Medulla oblongata (tissue), 1 donor: ENCODE results near the gene ASRGL1.
"Not testable (repeated sequence)": the region's sequence is repeated elsewhere in the genome, so short reads cannot be mapped to it uniquely, and the experiment has no call there.

Experiments used
- DNase-seq: peaks from one replicate; pipeline ENCODE4 v3.0.0-alpha.2; 2015; ENCODE audit errors: extremely low spot score

ASRGL1 gene

GRCh38 chr11:62337303-62338181, at the start of gene ASRGL1:
TSS of gene ASRGL1 (plus strand) at chr11:62337448. CDS start at chr11:62337978, 530 bp downstream.
- peak; percentile 85 for DNase-seq

DNA sequence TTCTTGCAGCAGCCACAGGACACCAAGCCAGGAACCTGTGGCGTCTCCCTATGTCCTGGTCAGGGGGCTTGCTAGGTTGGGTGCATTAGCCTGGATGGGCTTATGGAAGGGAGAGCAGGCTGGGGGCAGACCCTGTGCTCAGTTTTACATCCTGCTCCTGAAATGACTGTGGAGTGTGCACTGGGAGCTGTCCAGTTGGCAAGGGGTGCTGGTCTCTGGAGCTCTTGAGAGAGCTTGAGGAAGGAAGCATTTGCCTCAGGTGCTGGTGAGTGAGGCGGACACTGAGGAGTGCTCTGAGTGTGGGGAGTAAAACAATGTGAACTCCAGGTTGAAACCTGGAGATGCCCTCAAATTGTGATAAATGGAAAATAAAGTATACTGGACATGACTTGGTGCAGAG, 41.7 kb upstream of the ASRGL1 start:
- DNase-seq = no peak

GRCh38 chr11:62298975-62299374, 38.3 kb upstream of the ASRGL1 start, which contains the start of gene SCGB1D4:
TSS of gene SCGB1D4 (minus strand) at chr11:62299075. CDS start at chr11:62299010, 65 bp downstream.
- DNase-seq = no peak

DNA sequence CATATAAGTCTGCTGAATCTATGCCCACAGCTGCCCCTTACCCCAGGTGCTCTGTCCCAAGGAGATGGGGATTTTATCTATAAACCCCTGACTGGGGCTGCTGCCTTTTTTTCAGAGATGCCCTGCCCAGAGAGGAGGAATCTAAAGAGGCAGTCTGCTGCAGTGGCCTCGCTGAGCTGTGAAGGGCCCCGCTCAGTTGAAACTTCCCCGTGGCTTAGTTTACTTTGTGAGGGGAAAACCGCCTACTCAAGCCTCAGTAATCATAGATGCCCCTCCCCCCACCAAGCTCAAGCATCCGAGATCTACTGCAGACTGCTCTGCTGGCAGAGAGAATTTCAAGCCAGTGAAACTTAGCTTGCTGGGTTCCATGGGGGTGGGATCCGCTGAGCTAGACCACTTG, 31.0 kb upstream of the ASRGL1 start:
- no peak for DNase-seq

DNA sequence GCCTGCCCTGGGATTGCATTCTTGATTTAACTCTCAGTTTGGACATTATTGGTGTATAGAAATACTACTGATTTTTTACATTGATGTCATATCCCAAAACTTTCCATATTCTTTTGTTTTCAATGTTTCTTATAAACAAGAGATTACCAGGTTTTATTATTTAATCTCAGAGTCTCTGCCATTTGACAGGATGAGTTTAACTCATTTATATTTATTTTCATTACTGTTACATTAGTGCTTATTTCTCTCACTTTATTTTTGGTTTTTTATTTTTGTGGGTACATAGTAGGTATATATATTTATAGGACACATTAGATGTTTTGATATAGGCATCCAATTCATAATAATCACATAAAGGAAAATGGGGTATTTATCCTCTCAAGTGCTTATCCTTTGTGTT, 29.3 kb upstream of the ASRGL1 start:
- no peak for DNase-seq

GRCh38 chr11:62309991-62310390, 27.3 kb upstream of the ASRGL1 start:
- no peak for DNase-seq

- no peak for DNase-seq
Observed at GRCh38 chr11:62315431-62315830, 21.8 kb upstream of the ASRGL1 start.

DNA sequence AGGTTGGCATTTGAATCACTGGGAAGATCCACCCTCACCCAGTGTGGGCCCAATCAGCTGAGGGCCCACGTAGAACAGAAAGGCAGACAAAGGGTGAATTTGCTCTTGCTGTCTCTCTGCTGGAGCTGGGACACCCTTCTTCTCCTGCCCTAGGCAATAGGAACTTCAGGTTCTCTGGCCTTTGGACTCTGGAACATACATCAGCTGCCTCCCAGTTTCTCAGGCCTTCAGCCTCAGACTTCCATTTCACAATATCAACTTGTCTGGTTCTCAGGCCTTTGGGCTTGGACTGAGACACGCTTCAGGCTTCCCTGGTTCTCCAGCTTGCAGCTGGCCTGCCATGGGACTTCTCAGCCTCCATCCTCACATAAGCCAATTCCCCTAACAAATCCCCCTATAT, 14.7 kb upstream of the ASRGL1 start:
- no peak for DNase-seq

- DNase-seq = peak; percentile 47
Observed at GRCh38 chr11:62324731-62325556, 12.3 kb upstream of the ASRGL1 start.

DNA sequence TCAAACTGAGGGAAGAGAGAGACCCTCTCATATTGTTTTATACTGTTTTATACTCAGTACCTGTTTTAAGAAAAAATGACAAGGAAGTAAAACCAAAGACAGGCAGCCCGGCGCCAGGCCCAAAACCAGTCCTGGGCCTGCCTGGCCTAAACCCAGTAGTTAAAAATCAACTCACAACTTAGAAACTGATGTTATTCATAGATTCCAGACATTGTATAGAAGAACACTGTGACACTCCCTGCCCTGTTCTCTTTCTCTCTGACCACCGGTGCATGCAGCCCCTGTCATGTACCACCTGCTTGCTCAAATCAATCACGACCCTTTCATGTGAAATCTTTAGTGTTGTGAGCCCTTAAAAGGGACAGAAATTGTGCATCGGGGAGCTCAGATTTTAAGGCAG, 11.5 kb upstream of the ASRGL1 start:
- not testable (repeated sequence) for DNase-seq

GRCh38 chr11:62326719-62327118, 10.5 kb upstream of the ASRGL1 start:
- DNase-seq = not testable (repeated sequence)

DNA sequence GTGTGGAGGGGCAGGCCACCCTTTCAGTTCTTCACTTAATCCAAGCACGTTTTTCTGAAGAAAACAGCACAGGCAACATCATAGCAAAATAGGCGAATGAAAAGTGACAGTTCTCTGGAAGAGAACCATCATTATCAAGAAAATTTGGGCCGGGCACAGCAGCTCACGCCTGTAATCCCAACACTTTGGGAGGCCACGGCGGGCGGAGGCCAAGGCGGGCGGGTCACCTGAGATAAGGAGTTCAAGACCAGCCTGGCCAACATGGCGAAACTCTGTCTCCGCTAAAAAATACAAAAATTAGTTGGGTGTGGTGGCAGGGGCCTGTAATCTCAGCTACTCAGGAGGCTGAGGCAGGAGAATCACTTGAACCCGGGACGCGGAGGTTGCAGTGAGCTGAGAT, 9.7 kb upstream of the ASRGL1 start:
- not testable (repeated sequence) for DNase-seq

DNA sequence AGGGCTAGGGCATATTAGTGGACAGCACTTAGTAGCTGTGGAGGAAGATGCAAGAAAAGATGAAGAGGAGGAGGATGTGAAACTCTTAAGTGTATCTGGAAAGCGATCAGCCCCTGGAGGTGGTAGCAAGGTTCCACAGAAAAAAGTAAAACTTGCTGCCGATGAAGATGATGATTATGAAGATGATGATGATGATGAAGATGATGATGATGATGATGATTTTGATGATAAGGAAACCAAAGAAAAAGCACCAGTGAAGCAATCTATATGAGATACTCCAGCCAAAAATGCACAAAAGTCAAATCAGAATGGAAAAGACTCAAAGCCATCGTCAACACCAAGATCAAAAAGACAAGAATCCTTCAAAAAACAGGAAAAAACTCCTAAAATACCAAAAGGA, 6.0 kb upstream of the ASRGL1 start:
- DNase-seq = not testable (repeated sequence)

DNA sequence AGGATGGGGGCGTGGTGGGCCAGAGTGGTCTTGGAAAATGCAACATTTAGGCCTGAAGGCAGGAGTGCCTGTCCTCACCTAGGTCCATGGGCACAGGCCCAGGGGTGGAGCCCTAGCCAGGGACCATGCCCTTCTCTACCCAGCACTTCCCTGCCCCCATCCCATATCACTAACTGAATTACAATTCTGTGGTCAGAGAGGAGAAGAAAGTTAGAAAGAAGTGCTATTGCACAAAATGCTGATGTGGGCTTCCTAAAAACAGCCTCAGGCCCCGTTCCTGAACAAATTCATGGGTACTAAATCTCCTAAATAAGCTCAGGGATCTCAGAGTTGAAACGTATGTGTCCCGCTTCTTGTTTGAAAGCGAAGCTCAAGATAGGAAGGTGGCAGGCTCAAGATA, 3.5 kb upstream of the ASRGL1 start:
- no peak for DNase-seq

GRCh38 chr11:62336949-62337302, 322 bp upstream of the ASRGL1 start:
- DNase-seq = not testable (repeated sequence)

DNA sequence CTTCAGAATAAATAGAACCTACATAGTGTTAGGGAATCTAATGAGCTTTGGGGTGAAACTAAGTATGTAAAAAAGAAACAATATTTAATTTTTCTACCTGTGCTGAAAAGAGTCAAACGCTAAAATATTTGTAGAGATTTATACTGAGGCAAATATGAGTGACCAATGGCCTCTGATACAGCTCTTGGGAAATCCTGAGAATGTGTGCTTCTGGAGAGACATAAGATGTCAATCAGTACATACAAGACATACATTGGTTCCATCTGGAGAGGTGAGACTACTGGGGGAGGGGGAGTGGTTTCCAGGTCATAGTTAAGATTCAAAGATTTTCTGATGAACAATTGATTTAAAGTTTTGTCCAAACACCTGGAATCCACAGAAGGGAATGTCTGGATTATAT, 970 bp downstream of the ASRGL1 start:
- DNase-seq = peak; percentile 14

DNA sequence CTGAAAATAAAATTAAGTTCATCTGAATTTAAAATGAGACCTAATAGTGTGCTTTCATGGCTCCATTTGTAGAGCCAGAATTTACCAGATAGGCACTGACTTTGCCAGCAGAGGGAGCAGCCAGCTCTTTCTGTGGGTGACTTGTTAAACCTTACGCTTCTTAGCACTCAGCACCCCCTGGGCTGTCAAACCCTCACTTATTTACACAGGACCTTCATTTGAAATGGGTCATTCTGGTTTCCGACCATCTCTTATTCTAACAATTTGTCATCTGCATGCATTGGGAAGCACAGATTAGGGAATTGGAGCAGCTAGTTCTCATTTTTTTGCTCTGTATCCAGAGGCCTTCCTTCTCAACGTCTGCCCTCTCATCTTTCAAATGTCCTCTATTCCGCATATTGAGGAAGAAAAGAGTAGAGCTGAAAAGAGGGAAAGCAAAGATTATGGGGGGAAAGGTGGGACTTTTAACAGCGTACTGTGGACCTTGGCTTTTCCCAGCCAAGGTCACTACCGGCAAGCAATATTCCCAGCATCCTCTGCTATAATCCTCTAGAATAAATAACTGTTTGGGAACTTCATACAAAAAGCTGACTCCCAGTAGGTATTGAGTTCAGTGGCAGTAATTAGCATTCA, 3.1 kb downstream of the ASRGL1 start:
- DNase-seq = peak; percentile 94

DNA sequence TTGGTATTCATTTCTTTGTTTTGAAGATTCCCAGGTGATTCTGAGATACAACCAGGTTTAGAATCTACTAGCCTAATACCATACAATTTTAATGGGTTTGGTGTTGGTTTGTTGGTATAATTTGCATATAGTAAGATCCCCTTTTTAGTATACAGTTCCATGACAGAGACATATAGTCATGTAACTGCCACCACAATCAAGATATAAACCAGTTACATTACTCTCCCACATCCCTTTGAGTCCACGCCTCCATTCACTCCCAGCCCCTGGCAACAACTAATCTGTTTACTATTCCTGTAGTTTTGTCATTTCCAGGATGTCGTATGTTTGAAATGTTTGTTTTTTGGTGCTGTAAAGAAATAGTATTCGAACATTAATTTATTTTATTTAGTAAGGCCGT, 4.3 kb downstream of the ASRGL1 start:
- DNase-seq = no peak

DNA sequence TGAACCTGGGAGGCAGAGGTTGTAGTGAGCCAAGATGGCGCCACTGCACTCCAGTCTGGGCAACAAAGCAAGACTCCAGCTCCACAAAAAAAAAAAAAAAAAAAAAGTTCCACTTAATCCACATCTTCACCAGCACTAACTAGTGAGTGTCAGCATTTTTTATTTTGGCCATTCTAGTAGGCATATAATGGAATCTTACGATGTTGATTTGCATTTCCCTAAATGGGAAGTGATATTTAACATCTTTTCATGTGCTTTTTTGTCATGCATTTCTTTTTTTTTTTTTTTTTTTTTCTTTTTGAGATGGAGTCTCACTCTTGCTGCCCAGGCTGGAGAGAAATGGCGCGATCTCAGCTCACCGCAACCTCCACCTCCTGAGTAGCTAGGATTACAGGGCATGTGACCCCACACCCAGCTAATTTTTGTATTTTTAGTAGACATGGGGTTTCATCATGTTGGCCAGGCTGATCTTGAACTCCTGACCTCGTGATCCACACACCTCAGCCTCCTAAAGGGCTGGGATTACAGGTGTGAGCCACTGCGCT, 6.5 kb downstream of the ASRGL1 start:
- DNase-seq = not testable (repeated sequence)

DNA sequence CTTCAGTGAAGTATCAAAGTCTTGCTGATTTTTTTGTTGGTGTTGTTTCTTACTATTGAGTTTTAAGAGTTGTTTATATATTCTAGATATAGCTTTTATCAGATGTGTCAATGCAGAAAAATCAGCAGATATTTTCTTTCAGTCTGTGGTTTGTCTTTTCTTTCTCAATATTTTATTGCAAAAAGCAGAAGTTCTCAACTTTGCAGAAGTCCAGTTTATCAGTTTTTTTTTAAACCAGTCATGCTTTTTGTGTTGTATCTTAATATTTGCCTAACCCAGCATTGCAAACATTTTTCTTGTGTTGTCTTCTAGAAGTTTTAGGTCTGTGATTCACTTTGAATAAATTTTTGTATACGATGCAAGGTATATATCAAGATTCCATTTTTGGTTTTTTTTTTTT, 7.0 kb downstream of the ASRGL1 start:
- DNase-seq = no peak

- DNase-seq = no peak
Observed at GRCh38 chr11:62345861-62346260, 8.6 kb downstream of the ASRGL1 start.
